PFSK-1 (cell line): ENCODE data around the gene SIX3. TPM values are rescaled to one million over a fixed set of nuclear protein-coding genes. Genes with fewer than 3 reads are reported as not detected.

Source experiments
- FOXP2 ChIP-seq: optimal IDR thresholded peaks from 2 replicates; pipeline ENCODE3; 2011; ENCODE audit warnings: borderline replicate concordance, control low read depth, inconsistent platforms; ENCODE audit not compliant: insufficient read depth; ENCODE audit errors: extremely low read length, extremely low read depth
- POLR2AphosphoS5 ChIP-seq: IDR thresholded peaks from 2 replicates; pipeline ENCODE4 v1.6.1; 2012; ENCODE audit warnings: low read depth, mild to moderate bottlenecking, control low read depth, low read length, moderate library complexity
- REST ChIP-seq, 2 experiments: IDR thresholded peaks; 2 replicates each; pipeline versions ENCODE4 v1.6.1 to v1.8.0; 2011 to 2012; ENCODE audit warnings: low read depth in 2 of 2, low read length in 2 of 2, control low read depth in 1 of 2, inconsistent platforms in 1 of 2, mild to moderate bottlenecking in 1 of 2, moderate library complexity in 1 of 2; ENCODE audit not compliant: insufficient read depth in 1 of 2
- SIN3A ChIP-seq: IDR thresholded peaks from 2 replicates; pipeline ENCODE4 v1.6.1; 2012; ENCODE audit warnings: mild to moderate bottlenecking, low read length, moderate library complexity, borderline replicate concordance; ENCODE audit not compliant: insufficient read depth
- TAF1 ChIP-seq: IDR thresholded peaks from 2 replicates; pipeline ENCODE4 v1.6.1; 2012; ENCODE audit warnings: low read length, control low read depth, borderline replicate concordance; ENCODE audit not compliant: insufficient read depth
- polyA plus RNA-seq: library from polyadenylated mRNA; unstranded; fragments of >200 nt; gene quantifications from one replicate; pipeline ENCODE4 v1.2.1, GENCODE V29; 2012; ENCODE audit warnings: low read depth, missing spikeins; ENCODE audit not compliant: insufficient read length

The SIX3 gene
- not detected for polyA plus RNA-seq

GRCh38 chr2:44941551-44942234 lies at the start of gene SIX3:
Gene SIX3 (plus strand): TSS chr2:44941702. CDS start chr2:44942105, 403 bp downstream.
- TF ChIP-seq SIN3A = no peak
- TF ChIP-seq POLR2AphosphoS5 = no peak
- TF ChIP-seq FOXP2 = no peak
- no peak for TF ChIP-seq TAF1
- no peak for TF ChIP-seq REST (IDR thresholded peaks at IDR 0.05; ENCODE audit: insufficient read depth in 1 of 2, low read depth in 2 of 2, low read length in 2 of 2)

- TF ChIP-seq POLR2AphosphoS5 (no peak), FOXP2 (no peak), SIN3A (no peak)
Measured at GRCh38 chr2:44894058-44894457, 47.4 kb upstream of the SIX3 start.

- no peak for TF ChIP-seq TAF1
- no peak for TF ChIP-seq SIN3A
- TF ChIP-seq FOXP2 = no peak
- TF ChIP-seq REST (IDR thresholded peaks at IDR 0.05; ENCODE audit: insufficient read depth in 1 of 2, low read depth in 2 of 2, low read length in 2 of 2) = no peak
- no peak for TF ChIP-seq POLR2AphosphoS5
Measured at GRCh38 chr2:44895061-44895460, 46.4 kb upstream of the SIX3 start.

GRCh38 chr2:44897406-44897805 lies 44.1 kb upstream of the SIX3 start:
- TF ChIP-seq REST (IDR thresholded peaks at IDR 0.05; ENCODE audit: insufficient read depth in 1 of 2, low read depth in 2 of 2, low read length in 2 of 2) (no peak), TAF1 (no peak), SIN3A (no peak), FOXP2 (no peak), POLR2AphosphoS5 (no peak)

- TF ChIP-seq TAF1 (no peak), SIN3A (no peak), POLR2AphosphoS5 (no peak), FOXP2 (no peak), REST (IDR thresholded peaks at IDR 0.05; ENCODE audit: insufficient read depth in 1 of 2, low read depth in 2 of 2, low read length in 2 of 2) (no peak)
Measured at GRCh38 chr2:44902217-44903137, 39.0 kb upstream of the SIX3 start.
